Panc1 (cell line): ENCODE data around the gene MMP11.

Experiments
- POLR2AphosphoS5 ChIP-seq: IDR thresholded peaks from 2 replicates; pipeline ENCODE4 v1.6.1; 2012; ENCODE audit warnings: mild to moderate bottlenecking, low read depth, low read length, moderate library complexity
- SIN3A ChIP-seq: IDR thresholded peaks from 2 replicates; pipeline ENCODE4 v1.6.1; 2012; ENCODE audit warnings: low read depth, mild to moderate bottlenecking, low read length, moderate library complexity, borderline replicate concordance; ENCODE audit not compliant: insufficient read depth
- TCF7L2 ChIP-seq: IDR thresholded peaks from 2 replicates; pipeline ENCODE4 v1.6.1; 2011; ENCODE audit warnings: mild to moderate bottlenecking, low read depth, low read length, inconsistent platforms
- TF ChIP-seq, protein P1 (sequence below): fragments of 450-650 bp; IDR thresholded peaks from 2 replicates; pipeline ENCODE4 v1.5.1; 2017; ENCODE audit warnings: mild to moderate bottlenecking
- TF ChIP-seq, protein P2 (sequence below), 2 experiments: IDR thresholded peaks; 2 replicates each; pipeline ENCODE4 v1.6.1; 2011 to 2012; ENCODE audit warnings: low read depth in 2 of 2, control low read depth in 1 of 2, low read length in 1 of 2, mild to moderate bottlenecking in 1 of 2, moderate library complexity in 1 of 2; ENCODE audit not compliant: insufficient read depth in 1 of 2

DNA sequence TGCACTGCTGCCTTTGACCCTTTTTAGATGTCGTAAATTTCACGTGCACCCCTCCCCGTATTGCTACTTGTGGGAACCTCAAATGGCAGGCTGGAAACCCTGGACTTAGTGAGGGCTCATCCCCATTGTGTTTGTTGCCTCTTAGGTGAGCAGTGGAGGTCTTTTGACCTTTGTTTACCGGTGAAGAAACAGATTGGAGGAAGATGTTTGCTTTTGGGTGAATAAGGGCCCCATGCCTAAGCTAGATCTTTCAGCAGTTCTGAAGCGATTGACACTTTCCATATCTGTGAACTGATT lies 14.9 kb downstream of the MMP11 start:
- TF ChIP-seq, protein P1, sequence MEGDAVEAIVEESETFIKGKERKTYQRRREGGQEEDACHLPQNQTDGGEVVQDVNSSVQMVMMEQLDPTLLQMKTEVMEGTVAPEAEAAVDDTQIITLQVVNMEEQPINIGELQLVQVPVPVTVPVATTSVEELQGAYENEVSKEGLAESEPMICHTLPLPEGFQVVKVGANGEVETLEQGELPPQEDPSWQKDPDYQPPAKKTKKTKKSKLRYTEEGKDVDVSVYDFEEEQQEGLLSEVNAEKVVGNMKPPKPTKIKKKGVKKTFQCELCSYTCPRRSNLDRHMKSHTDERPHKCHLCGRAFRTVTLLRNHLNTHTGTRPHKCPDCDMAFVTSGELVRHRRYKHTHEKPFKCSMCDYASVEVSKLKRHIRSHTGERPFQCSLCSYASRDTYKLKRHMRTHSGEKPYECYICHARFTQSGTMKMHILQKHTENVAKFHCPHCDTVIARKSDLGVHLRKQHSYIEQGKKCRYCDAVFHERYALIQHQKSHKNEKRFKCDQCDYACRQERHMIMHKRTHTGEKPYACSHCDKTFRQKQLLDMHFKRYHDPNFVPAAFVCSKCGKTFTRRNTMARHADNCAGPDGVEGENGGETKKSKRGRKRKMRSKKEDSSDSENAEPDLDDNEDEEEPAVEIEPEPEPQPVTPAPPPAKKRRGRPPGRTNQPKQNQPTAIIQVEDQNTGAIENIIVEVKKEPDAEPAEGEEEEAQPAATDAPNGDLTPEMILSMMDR = no peak
- TF ChIP-seq TCF7L2 (no peak), POLR2AphosphoS5 (no peak), SIN3A (no peak)
- TF ChIP-seq, protein P2, sequence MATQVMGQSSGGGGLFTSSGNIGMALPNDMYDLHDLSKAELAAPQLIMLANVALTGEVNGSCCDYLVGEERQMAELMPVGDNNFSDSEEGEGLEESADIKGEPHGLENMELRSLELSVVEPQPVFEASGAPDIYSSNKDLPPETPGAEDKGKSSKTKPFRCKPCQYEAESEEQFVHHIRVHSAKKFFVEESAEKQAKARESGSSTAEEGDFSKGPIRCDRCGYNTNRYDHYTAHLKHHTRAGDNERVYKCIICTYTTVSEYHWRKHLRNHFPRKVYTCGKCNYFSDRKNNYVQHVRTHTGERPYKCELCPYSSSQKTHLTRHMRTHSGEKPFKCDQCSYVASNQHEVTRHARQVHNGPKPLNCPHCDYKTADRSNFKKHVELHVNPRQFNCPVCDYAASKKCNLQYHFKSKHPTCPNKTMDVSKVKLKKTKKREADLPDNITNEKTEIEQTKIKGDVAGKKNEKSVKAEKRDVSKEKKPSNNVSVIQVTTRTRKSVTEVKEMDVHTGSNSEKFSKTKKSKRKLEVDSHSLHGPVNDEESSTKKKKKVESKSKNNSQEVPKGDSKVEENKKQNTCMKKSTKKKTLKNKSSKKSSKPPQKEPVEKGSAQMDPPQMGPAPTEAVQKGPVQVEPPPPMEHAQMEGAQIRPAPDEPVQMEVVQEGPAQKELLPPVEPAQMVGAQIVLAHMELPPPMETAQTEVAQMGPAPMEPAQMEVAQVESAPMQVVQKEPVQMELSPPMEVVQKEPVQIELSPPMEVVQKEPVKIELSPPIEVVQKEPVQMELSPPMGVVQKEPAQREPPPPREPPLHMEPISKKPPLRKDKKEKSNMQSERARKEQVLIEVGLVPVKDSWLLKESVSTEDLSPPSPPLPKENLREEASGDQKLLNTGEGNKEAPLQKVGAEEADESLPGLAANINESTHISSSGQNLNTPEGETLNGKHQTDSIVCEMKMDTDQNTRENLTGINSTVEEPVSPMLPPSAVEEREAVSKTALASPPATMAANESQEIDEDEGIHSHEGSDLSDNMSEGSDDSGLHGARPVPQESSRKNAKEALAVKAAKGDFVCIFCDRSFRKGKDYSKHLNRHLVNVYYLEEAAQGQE (IDR thresholded peaks at IDR 0.05; ENCODE audit: insufficient read depth in 1 of 2, low read depth in 2 of 2, low read length in 1 of 2) = no peak
